Peyer's patch (tissue), 4 donors: ENCODE measurements around the gene BMPR1B. TPM values are rescaled to one million over a fixed set of nuclear protein-coding genes. Genes with fewer than 3 reads are reported as not detected.

Experiments used
- DNase-seq, 3 donors: peaks; one replicate each; pipeline ENCODE4 v3.0.0-alpha.2; 2017 to 2019
- H3K27ac ChIP-seq, 4 donors: fragments of 200-600 bp; sonication (generic); one replicate each; pipeline ENCODE4 v1.5.1; 2016 to 2019
- H3K27me3 ChIP-seq, 2 donors: fragments of 200-600 bp; sonication (generic); one replicate each; pipeline ENCODE4 v1.5.1; 2019
- H3K36me3 ChIP-seq, 3 donors: fragments of 200-600 bp; sonication (generic); one replicate each; pipeline ENCODE4 v1.5.1; 2016 to 2019
- H3K4me1 ChIP-seq, 4 donors: fragments of 200-600 bp; sonication (generic); one replicate each; pipeline ENCODE4 v1.5.1; 2016 to 2019
- H3K4me3 ChIP-seq, 4 donors: fragments of 200-600 bp; sonication (generic); 1 replicate in 3 of 4; 2 replicates in 1 of 4; pipeline ENCODE4 v1.5.1; 2016 to 2019; ENCODE audit warnings: mild to moderate bottlenecking in 1 of 4
- H3K9me3 ChIP-seq, 4 donors: fragments of 200-600 bp; sonication (generic); one replicate each; pipeline ENCODE4 v1.5.1; 2016 to 2019; ENCODE audit warnings: mild to moderate bottlenecking in 1 of 4
- CTCF ChIP-seq, 6 experiments: fragments of 450-650 bp in 4 of 6; fragments of 200-600 bp in 2 of 6; sonication (generic) in 1 of 6; IDR thresholded peaks; one replicate each; pipeline ENCODE4 v1.5.1; 2017 to 2019; ENCODE audit warnings: antibody characterized with exemption in 6 of 6, mild to moderate bottlenecking in 3 of 6, moderate library complexity in 1 of 6
- POLR2A ChIP-seq, 2 donors: fragments of 450-650 bp; IDR thresholded peaks; one replicate each; pipeline ENCODE4 v1.5.1; 2017; ENCODE audit warnings: antibody characterized with exemption in 2 of 2, mild to moderate bottlenecking in 2 of 2, moderate library complexity in 2 of 2
- total RNA-seq, 4 donors: library from RNA; depleted of rRNA; stranded (reverse); fragments of >200 nt; gene quantifications; one replicate each; pipeline ENCODE4 v1.1.0, GENCODE V29; 2016

The BMPR1B gene
- total RNA-seq, 4 donors from 2014 or later: not detected

- Histone ChIP-seq H3K36me3 (no peaks in the 10 kb centered on the region), H3K27me3 (no peaks in the 10 kb centered on the region), H3K4me3 (no peak overlapping the region), H3K4me1 (no peaks in the 10 kb centered on the region), H3K27ac (no peak overlapping the region), H3K9me3 (no peaks in the 10 kb centered on the region)
- DNase-seq: no peak
- TF ChIP-seq POLR2A (IDR thresholded peaks at IDR 0.05): no peak
- TF ChIP-seq CTCF (IDR thresholded peaks at IDR 0.05): no peak
These were observed 112.4 kb downstream of the BMPR1B start for GRCh38 chr4:94870146-94870545.

- H3K27me3 ChIP-seq: no peaks in the 10 kb centered on the region
- TF ChIP-seq POLR2A (IDR thresholded peaks at IDR 0.05): no peak
- TF ChIP-seq CTCF (IDR thresholded peaks at IDR 0.05): no peak
- no peak for DNase-seq
- H3K36me3 ChIP-seq: no peaks in the 10 kb centered on the region
- H3K4me3 ChIP-seq: no peak overlapping the region
- no peaks in the 10 kb centered on the region for H3K4me1 ChIP-seq
- H3K9me3 ChIP-seq: no peaks in the 10 kb centered on the region
- no peak overlapping the region for H3K27ac ChIP-seq
These were observed 114.0 kb downstream of the BMPR1B start for GRCh38 chr4:94871644-94872305.

- no peak for DNase-seq
- Histone ChIP-seq H3K36me3 (no peaks in the 10 kb centered on the region), H3K9me3 (no peaks in the 10 kb centered on the region), H3K27me3 (no peaks in the 10 kb centered on the region), H3K4me1 (no peaks in the 10 kb centered on the region), H3K4me3 (no peak overlapping the region), H3K27ac (no peak overlapping the region)
- no peak for TF ChIP-seq POLR2A (IDR thresholded peaks at IDR 0.05)
- no peak for TF ChIP-seq CTCF (IDR thresholded peaks at IDR 0.05)
These were observed 120.2 kb downstream of the BMPR1B start for GRCh38 chr4:94877973-94878372.

GRCh38 chr4:94880956-94881355, 123.2 kb downstream of the BMPR1B start:
- Histone ChIP-seq H3K4me1 (no peaks in the 10 kb centered on the region), H3K4me3 (no peak overlapping the region), H3K27me3 (no peaks in the 10 kb centered on the region), H3K9me3 (no peaks in the 10 kb centered on the region), H3K36me3 (no peaks in the 10 kb centered on the region), H3K27ac (no peak overlapping the region)
- TF ChIP-seq POLR2A (IDR thresholded peaks at IDR 0.05): no peak
- TF ChIP-seq CTCF (IDR thresholded peaks at IDR 0.05): no peak
- no peak for DNase-seq

- TF ChIP-seq CTCF (IDR thresholded peaks at IDR 0.05) (no peak), POLR2A (IDR thresholded peaks at IDR 0.05) (no peak)
- DNase-seq: no peak
These were observed 125.0 kb downstream of the BMPR1B start for GRCh38 chr4:94882756-94883155.

GRCh38 chr4:94887027-94887426, 129.3 kb downstream of the BMPR1B start:
- Histone ChIP-seq H3K36me3 (no peaks in the 10 kb centered on the region), H3K4me3 (no peak overlapping the region), H3K9me3 (no peaks in the 10 kb centered on the region), H3K27ac (no peak overlapping the region), H3K4me1 (no peaks in the 10 kb centered on the region), H3K27me3 (no peaks in the 10 kb centered on the region)
- DNase-seq: no peak
- TF ChIP-seq CTCF (IDR thresholded peaks at IDR 0.05) (no peak), POLR2A (IDR thresholded peaks at IDR 0.05) (no peak)

More at GRCh38 chr4:94882756-94883155, 125.0 kb downstream of the BMPR1B start:
- Histone ChIP-seq H3K36me3 (no peaks in the 10 kb centered on the region), H3K9me3 (no peaks in the 10 kb centered on the region), H3K4me3 (no peak overlapping the region), H3K27ac (no peak overlapping the region), H3K4me1 (no peaks in the 10 kb centered on the region), H3K27me3 (no peaks in the 10 kb centered on the region)
